Fibroblast of skin of left quadriceps (primary cell): ENCODE data around the gene CHRNA1.
"Not testable (repeated sequence)": the region's sequence is repeated elsewhere in the genome, so short reads cannot be mapped to it uniquely, and the experiment has no call there.

Source experiments
- DNase-seq, 2 experiments: peaks; one replicate each; pipeline ENCODE4 v3.0.0-alpha.2; 2013; ENCODE audit warnings: low read depth in 2 of 2

CHRNA1 gene

GRCh38 chr2:174717273-174717672, 47.0 kb downstream of the CHRNA1 start:
- DNase-seq: peak; percentile 21 to 25

GRCh38 chr2:174716785-174717184, 47.5 kb downstream of the CHRNA1 start:
- DNase-seq: no peak

- DNase-seq: no peak
Observed at GRCh38 chr2:174713686-174714085, 50.6 kb downstream of the CHRNA1 start.

- no peak for DNase-seq
Observed at GRCh38 chr2:174711206-174711605, 53.1 kb downstream of the CHRNA1 start.

- not testable (repeated sequence) for DNase-seq
Observed at GRCh38 chr2:174709416-174710004, 54.8 kb downstream of the CHRNA1 start.

- DNase-seq: no peak
Observed at GRCh38 chr2:174708713-174709112, 55.6 kb downstream of the CHRNA1 start.

GRCh38 chr2:174705321-174705720, 59.0 kb downstream of the CHRNA1 start:
- DNase-seq: no peak

GRCh38 chr2:174704642-174705041, 59.6 kb downstream of the CHRNA1 start:
- DNase-seq: no peak

- no peak for DNase-seq
Observed at GRCh38 chr2:174704061-174704460, 60.2 kb downstream of the CHRNA1 start.

- DNase-seq: no peak
Observed at GRCh38 chr2:174703430-174703829, 60.8 kb downstream of the CHRNA1 start.

GRCh38 chr2:174702541-174702940, 61.7 kb downstream of the CHRNA1 start:
- DNase-seq: no peak

GRCh38 chr2:174699993-174700766, 64.1 kb downstream of the CHRNA1 start:
- DNase-seq: no peak
